H1 (cell line): ENCODE data around the gene TSHZ2. TPM values are rescaled to one million over a fixed set of nuclear protein-coding genes. Genes with fewer than 3 reads are reported as not detected.

Source experiments
- CTCF ChIA-PET: fragments of 300-600 bp; sonication (Branson Sonifier 250); formaldehyde crosslinking; loops from one replicate; lab custom pipeline; 2021; ENCODE audit not compliant: partially characterized antibody; lab: Charles Lee
- POLR2A ChIA-PET: fragments of 300-600 bp; sonication (Branson Sonifier 250); formaldehyde crosslinking; loops from one replicate; lab custom pipeline; 2021; ENCODE audit warnings: inconsistent platforms; ENCODE audit not compliant: partially characterized antibody; lab: Charles Lee
- DNase-seq, 2 experiments: peaks; one replicate each; pipeline versions ENCODE4 v3.0.0 to v3.0.0-alpha.2; 2010 to 2022; ENCODE audit warnings: low spot score in 2 of 2, low read depth in 1 of 2, mixed read lengths in 1 of 2
- FAIRE-seq: peaks from 2 replicates; lab custom pipeline; 2011; peaks lifted over from hg19 to GRCh38; lab: Jason Lieb, UNC
- H2AFZ ChIP-seq: 2 replicates; pipeline ENCODE4 v1.8.1; 2012; ENCODE audit warnings: low read length, inconsistent platforms
- H2AK5ac ChIP-seq: 2 replicates; pipeline ENCODE4 v1.6.1; 2013; ENCODE audit warnings: low read depth, low read length
- H2BK120ac ChIP-seq: replicated peaks from 2 replicates; pipeline ENCODE3; 2013; ENCODE audit warnings: low read depth, low read length, inconsistent platforms
- H2BK12ac ChIP-seq: 2 replicates; pipeline ENCODE4 v1.6.1; 2013; ENCODE audit warnings: low read depth, low read length
- H2BK15ac ChIP-seq: 2 replicates; pipeline ENCODE4 v1.6.1; 2013; ENCODE audit warnings: low read length
- H2BK20ac ChIP-seq: 2 replicates; pipeline ENCODE4 v1.6.1; 2013; ENCODE audit warnings: low read length
- H2BK5ac ChIP-seq: 2 replicates; pipeline ENCODE4 v1.6.1; 2013; ENCODE audit warnings: low read depth, low read length
- H3K14ac ChIP-seq: 2 replicates; pipeline ENCODE4 v1.6.1; 2013; ENCODE audit warnings: inconsistent platforms; ENCODE audit not compliant: insufficient read length
- H3K18ac ChIP-seq: 2 replicates; pipeline ENCODE4 v1.6.1; 2013; ENCODE audit warnings: low read length; ENCODE audit errors: extremely low read depth
- H3K23ac ChIP-seq: 2 replicates; pipeline ENCODE4 v1.6.1; 2013; ENCODE audit warnings: inconsistent platforms; ENCODE audit not compliant: insufficient read length
- H3K23me2 ChIP-seq: 2 replicates; pipeline ENCODE4 v1.6.1; 2013; ENCODE audit warnings: low read depth, low read length
- H3K27ac ChIP-seq: 2 replicates; pipeline ENCODE4 v1.6.1; 2011; ENCODE audit warnings: low read depth, low read length, inconsistent platforms
- H3K27me3 ChIP-seq, 4 experiments: replicated peaks in 1 of 4; 1 replicate in 1 of 4; 2 replicates in 3 of 4; pipeline versions ENCODE4 v1.6.1 to v1.8.1; 2011 to 2013; ENCODE audit warnings: low read length in 3 of 4, mild to moderate bottlenecking in 3 of 4, inconsistent platforms in 2 of 4, mixed read lengths in 2 of 4, moderate library complexity in 1 of 4; ENCODE audit not compliant: control insufficient read depth in 3 of 4, insufficient read depth in 3 of 4; ENCODE audit errors: extremely low read depth in 1 of 4
- H3K36me3 ChIP-seq, 4 experiments: 2 replicates each; pipeline versions ENCODE4 v1.6.1 to v1.8.1; 2011 to 2013; ENCODE audit warnings: mild to moderate bottlenecking in 4 of 4, low read length in 3 of 4, moderate library complexity in 2 of 4, control low read depth in 1 of 4, inconsistent platforms in 1 of 4; ENCODE audit not compliant: insufficient read depth in 4 of 4, control insufficient read depth in 2 of 4
- H3K4ac ChIP-seq: replicated peaks from 2 replicates; pipeline ENCODE3; 2013; ENCODE audit warnings: low read length, low read depth, mixed read lengths, inconsistent platforms; ENCODE audit not compliant: insufficient read length
- H3K4me1 ChIP-seq, 4 experiments: replicated peaks in 1 of 4; 1 replicate in 1 of 4; 2 replicates in 3 of 4; pipeline versions ENCODE4 v1.6.1 to v1.8.1; 2011 to 2013; ENCODE audit warnings: low read length in 3 of 4, inconsistent platforms in 2 of 4, mixed read lengths in 1 of 4; ENCODE audit not compliant: insufficient read depth in 4 of 4, control insufficient read depth in 3 of 4
- H3K4me2 ChIP-seq, 2 experiments: 2 replicates each; pipeline versions ENCODE4 v1.6.1 to v1.8.1; 2011 to 2013; ENCODE audit warnings: low read depth in 2 of 2, low read length in 2 of 2, control low read depth in 1 of 2, inconsistent platforms in 1 of 2, mild to moderate bottlenecking in 1 of 2; ENCODE audit not compliant: insufficient read depth in 1 of 2
- H3K4me3 ChIP-seq, 4 experiments: fragments of 200-600, 300-600 bp in 1 of 4; sonication (generic), shearing (Covaris generic), sonication (Bioruptor Twin) in 1 of 4; 2 replicates each; pipeline versions ENCODE4 v1.5.1 to v1.8.1; 2011 to 2016; ENCODE audit warnings: low read length in 4 of 4, low read depth in 3 of 4, control low read depth in 2 of 4, inconsistent platforms in 2 of 4, mild to moderate bottlenecking in 2 of 4, mixed read lengths in 1 of 4, moderate library complexity in 1 of 4; ENCODE audit not compliant: insufficient read depth in 2 of 4; ENCODE audit errors: extremely low read depth in 1 of 4
- H3K56ac ChIP-seq: replicated peaks from 2 replicates; pipeline ENCODE3; 2013; ENCODE audit warnings: low read depth, mild to moderate bottlenecking, mixed read lengths, low read length, inconsistent platforms; ENCODE audit not compliant: insufficient read length
- H3K79me1 ChIP-seq: 2 replicates; pipeline ENCODE4 v1.6.1; 2013; ENCODE audit warnings: low read depth, low read length, control low read depth
- H3K79me2 ChIP-seq, 2 experiments: 2 replicates each; pipeline versions ENCODE4 v1.6.1 to v1.8.1; 2012 to 2013; ENCODE audit warnings: low read length in 2 of 2, mild to moderate bottlenecking in 2 of 2, inconsistent platforms in 1 of 2; ENCODE audit not compliant: insufficient read depth in 2 of 2, control insufficient read depth in 1 of 2
- H3K9ac ChIP-seq, 4 experiments: replicated peaks in 1 of 4; 1 replicate in 1 of 4; 2 replicates in 3 of 4; pipeline versions ENCODE4 v1.6.1 to v1.8.1; 2011 to 2013; ENCODE audit warnings: low read depth in 3 of 4, low read length in 3 of 4, control low read depth in 2 of 4, mild to moderate bottlenecking in 2 of 4, moderate library complexity in 2 of 4, inconsistent platforms in 1 of 4; ENCODE audit errors: extremely low read depth in 1 of 4
- H3K9me3 ChIP-seq, 2 experiments: 2 replicates each; pipeline versions ENCODE4 v1.6.1 to v1.8.1; 2012 to 2013; ENCODE audit warnings: mild to moderate bottlenecking in 2 of 2, moderate library complexity in 2 of 2, control low read depth in 1 of 2, inconsistent platforms in 1 of 2, low read depth in 1 of 2, low read length in 1 of 2, mixed read lengths in 1 of 2; ENCODE audit not compliant: insufficient read depth in 2 of 2
- H4K20me1 ChIP-seq, 2 experiments: replicated peaks in 1 of 2; 2 replicates each; pipeline versions ENCODE3 to v1.8.1; 2011 to 2013; ENCODE audit warnings: inconsistent platforms in 2 of 2, low read length in 2 of 2, mild to moderate bottlenecking in 1 of 2; ENCODE audit not compliant: insufficient read depth in 2 of 2, control insufficient read depth in 1 of 2
- H4K5ac ChIP-seq: 2 replicates; pipeline ENCODE4 v1.6.1; 2013; ENCODE audit warnings: low read length, low read depth, mixed read lengths, inconsistent platforms; ENCODE audit not compliant: insufficient read length
- H4K8ac ChIP-seq: 2 replicates; pipeline ENCODE4 v1.8.0; 2013; ENCODE audit warnings: mild to moderate bottlenecking, moderate library complexity, low read length, inconsistent platforms; ENCODE audit not compliant: insufficient read depth; ENCODE audit errors: extremely low read depth
- H4K91ac ChIP-seq: replicated peaks from 2 replicates; pipeline ENCODE3; 2013; ENCODE audit warnings: low read length, mixed read lengths, inconsistent platforms; ENCODE audit not compliant: insufficient read length
- ASH2L ChIP-seq: fragments of 200-600, 300-600 bp; sonication (generic); IDR thresholded peaks from one replicate; pipeline ENCODE4 v1.7.1; 2017; ENCODE audit warnings: low read length
- CREB1 ChIP-seq: IDR thresholded peaks from 2 replicates; pipeline ENCODE4 v1.6.1; 2012; ENCODE audit warnings: inconsistent platforms
- CTCF ChIP-seq, 3 experiments: IDR thresholded peaks; 1 replicate in 2 of 3; 2 replicates in 1 of 3; pipeline versions ENCODE4 v1.5.1 to v1.6.1; 2011; ENCODE audit warnings: low read length in 3 of 3, mild to moderate bottlenecking in 3 of 3, inconsistent platforms in 2 of 3, low read depth in 1 of 3, moderate library complexity in 1 of 3; ENCODE audit not compliant: insufficient read depth in 1 of 3; ENCODE audit errors: control extremely low read depth in 1 of 3
- EGR1 ChIP-seq: IDR thresholded peaks from 2 replicates; pipeline ENCODE4 v1.6.1; 2011; ENCODE audit warnings: low read depth, low read length, borderline replicate concordance
- GABPA ChIP-seq: IDR thresholded peaks from 2 replicates; pipeline ENCODE4 v1.6.1; 2011; ENCODE audit warnings: mild to moderate bottlenecking, low read length, moderate library complexity, borderline replicate concordance; ENCODE audit not compliant: insufficient read depth
- MAX ChIP-seq: IDR thresholded peaks from 2 replicates; pipeline ENCODE4 v1.6.1; 2012; ENCODE audit warnings: inconsistent platforms
- RAD21 ChIP-seq, 2 experiments: IDR thresholded peaks in 1 of 2; conservative IDR thresholded peaks in 1 of 2; 2 replicates each; pipeline ENCODE4 v1.6.1; 2011; ENCODE audit warnings: low read depth in 2 of 2, low read length in 2 of 2, improper control_type of control experiment in 1 of 2, inconsistent platforms in 1 of 2, mild to moderate bottlenecking in 1 of 2, moderate library complexity in 1 of 2
- TAF1 ChIP-seq: IDR thresholded peaks from 2 replicates; pipeline ENCODE4 v1.6.1; 2011; ENCODE audit warnings: mild to moderate bottlenecking, low read depth, low read length
- WGBS, 2 experiments: shearing (Covaris generic) in 1 of 2; methylation state at CpG; one replicate each; pipeline versions ENCODE4 v1.1.6 to v1.1.7; 2013 to 2015; ENCODE audit warnings: low lambda C conversion rate in 2 of 2, mixed read lengths in 2 of 2, inconsistent platforms in 1 of 2, low coverage in 1 of 2, missing lambda C conversion rate in 1 of 2; ENCODE audit not compliant: insufficient replicate concordance in 2 of 2, insufficient coverage in 1 of 2, insufficient read length in 1 of 2; ENCODE audit errors: extremely low coverage in 1 of 2, missing lambda C conversion rate in 1 of 2; 5-methylcytosine and 5-hydroxymethylcytosine counted together
- polyA plus RNA-seq, 7 experiments: library from polyadenylated mRNA; depleted of rRNA in 3 of 7; stranded (reverse) in 5 of 7; unstranded in 2 of 7; fragments of >200 nt in 5 of 7; fragments of 200-250 nt in 2 of 7; gene quantifications; 1 replicate in 5 of 7; 2 replicates in 1 of 7; 4 replicates in 1 of 7; pipeline versions ENCODE4 v1.2.1 to v1.2.3, GENCODE V29; 2011 to 2013; ENCODE audit warnings: missing spikeins in 2 of 7, mixed read lengths in 2 of 7
- total RNA-seq: library from RNA; stranded (reverse); fragmentation: NEBNext Ultra II Directional; extraction: Animal tissue kit (Norgen Biotek cat#: 25700); gene quantifications from 2 replicates; pipeline ENCODE4 v1.2.1, GENCODE V29; 2021

TSHZ2 gene
- total and polyA plus RNA-seq, 2 of the 8 experiments (the other 6 are each of a cell fraction or from before 2014, with no cell fraction given) = 0.14 to 0.30 TPM

- Histone ChIP-seq H3K27ac (no peak overlapping the region), H3K79me1 (no peaks in the 10 kb centered on the region), H4K5ac (no peak overlapping the region), H3K4me2 (no peak overlapping the region), H3K56ac (no peak overlapping the region), H4K8ac (no peak overlapping the region), H2AFZ (no peak overlapping the region), H2BK120ac (no peak overlapping the region), H3K23me2 (no peaks in the 10 kb centered on the region), H3K14ac (no peak overlapping the region), H3K4ac (no peak overlapping the region), H2BK12ac (no peak overlapping the region), H3K9me3 (no peaks in the 10 kb centered on the region), H3K18ac (no peak overlapping the region), H3K4me3 (no peak overlapping the region), H3K4me1 (no peaks in the 10 kb centered on the region), H2BK15ac (no peak overlapping the region), H2AK5ac (no peak overlapping the region), H2BK5ac (no peak overlapping the region), H3K9ac (no peak overlapping the region), H3K36me3 (no peaks in the 10 kb centered on the region), H2BK20ac (no peak overlapping the region), H3K79me2 (no peaks in the 10 kb centered on the region), H4K20me1 (no peaks in the 10 kb centered on the region), H3K23ac (no peak overlapping the region), H4K91ac (no peak overlapping the region), H3K27me3 (peaks cover 0 to 2% (median 0%) of the 10 kb centered on the region in 4 experiments; a peak in 2 of 7 replicates)
- FAIRE-seq (no peak), DNase-seq (no peak)
- WGBS, 2 experiments = 73% methylated on average over 2 of the region's 2 CpGs; no CpG with 5 or more reads in 1 of the 2 experiments
- TF ChIP-seq EGR1 = no peak
- TF ChIP-seq GABPA = no peak
- no peak for TF ChIP-seq CREB1
- TF ChIP-seq TAF1 = no peak
- TF ChIP-seq RAD21 (IDR thresholded peaks at IDR 0.05 in 1 of 2, conservative IDR thresholded peaks at IDR 0.05 in 1 of 2; ENCODE audit: low read depth in 2 of 2, low read length in 2 of 2) = no peak
- no peak for TF ChIP-seq CTCF (IDR thresholded peaks at IDR 0.05; ENCODE audit: control extremely low read depth in 1 of 3, insufficient read depth in 1 of 3, low read depth in 1 of 3, low read length in 3 of 3)
- no peak for TF ChIP-seq ASH2L
- no peak for TF ChIP-seq MAX
- POLR2A ChIA-PET = no interaction called here
- CTCF ChIA-PET = interaction anchor here (0.7 kb wide), 3 partner anchors 39 to 262 kb away, joined by 3 read pairs; no protein-coding TSS in a partner anchor
Measured at GRCh38 chr20:52978851-52979250, 6.7 kb downstream of the TSHZ2 start.
